GM19043 (cell line): ENCODE results near the gene C5orf24.
"Not testable (repeated sequence)": the region's sequence is repeated elsewhere in the genome, so short reads cannot be mapped to it uniquely, and the experiment has no call there.

Experiments used
- ATAC-seq: cut with Tn5 transposase; IDR thresholded peaks from one replicate; pipeline ENCODE4 v1.9.1; 2021; ENCODE audit warnings: low read depth; ENCODE audit not compliant: unreplicated experiment

C5orf24 gene

GRCh38 chr5:134851307-134851923 is 5.6 kb downstream of the C5orf24 start:
- ATAC-seq: no peak

GRCh38 chr5:134856465-134856864 is 10.7 kb downstream of the C5orf24 start:
- not testable (repeated sequence) for ATAC-seq

DNA sequence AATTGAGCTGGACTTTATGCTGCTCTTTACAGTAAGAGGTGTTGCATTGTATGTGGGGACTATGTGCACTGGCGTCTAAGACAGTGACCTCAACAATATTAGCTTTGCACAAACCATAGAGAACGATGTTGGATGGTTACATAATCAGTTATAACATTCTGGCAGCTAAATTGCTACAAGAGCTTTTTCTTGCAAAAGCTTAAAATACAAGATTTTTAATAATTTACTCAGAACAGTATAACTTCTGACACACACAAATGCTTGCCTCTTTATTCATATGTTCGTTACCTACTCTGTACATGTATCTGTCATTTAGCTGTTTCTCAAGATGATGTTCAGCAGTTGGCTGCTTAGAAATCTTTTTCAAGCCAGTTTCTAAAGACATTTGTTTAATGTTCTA is 11.6 kb downstream of the C5orf24 start:
- no peak for ATAC-seq

DNA sequence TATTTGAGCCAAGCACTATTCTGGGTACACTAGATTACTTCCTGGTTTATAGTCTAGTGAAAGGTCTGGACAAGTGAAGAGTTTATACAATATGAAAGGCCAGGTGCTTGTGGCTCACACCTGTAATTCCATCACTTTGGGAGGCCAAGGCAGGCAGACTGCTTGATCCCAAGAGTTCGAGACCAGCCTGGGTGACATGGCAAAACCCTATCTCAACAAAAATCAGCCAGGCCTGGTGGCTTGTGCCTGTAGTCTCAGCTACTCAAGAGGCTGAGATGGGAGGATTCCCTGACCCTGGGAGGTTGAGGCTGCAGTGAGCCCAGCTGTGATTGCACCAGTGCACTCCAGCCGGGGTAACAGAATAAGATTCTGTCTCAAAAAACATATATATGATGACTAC is 18.9 kb downstream of the C5orf24 start:
- no peak for ATAC-seq

GRCh38 chr5:134873494-134873893 is 27.7 kb downstream of the C5orf24 start:
- no peak for ATAC-seq

DNA sequence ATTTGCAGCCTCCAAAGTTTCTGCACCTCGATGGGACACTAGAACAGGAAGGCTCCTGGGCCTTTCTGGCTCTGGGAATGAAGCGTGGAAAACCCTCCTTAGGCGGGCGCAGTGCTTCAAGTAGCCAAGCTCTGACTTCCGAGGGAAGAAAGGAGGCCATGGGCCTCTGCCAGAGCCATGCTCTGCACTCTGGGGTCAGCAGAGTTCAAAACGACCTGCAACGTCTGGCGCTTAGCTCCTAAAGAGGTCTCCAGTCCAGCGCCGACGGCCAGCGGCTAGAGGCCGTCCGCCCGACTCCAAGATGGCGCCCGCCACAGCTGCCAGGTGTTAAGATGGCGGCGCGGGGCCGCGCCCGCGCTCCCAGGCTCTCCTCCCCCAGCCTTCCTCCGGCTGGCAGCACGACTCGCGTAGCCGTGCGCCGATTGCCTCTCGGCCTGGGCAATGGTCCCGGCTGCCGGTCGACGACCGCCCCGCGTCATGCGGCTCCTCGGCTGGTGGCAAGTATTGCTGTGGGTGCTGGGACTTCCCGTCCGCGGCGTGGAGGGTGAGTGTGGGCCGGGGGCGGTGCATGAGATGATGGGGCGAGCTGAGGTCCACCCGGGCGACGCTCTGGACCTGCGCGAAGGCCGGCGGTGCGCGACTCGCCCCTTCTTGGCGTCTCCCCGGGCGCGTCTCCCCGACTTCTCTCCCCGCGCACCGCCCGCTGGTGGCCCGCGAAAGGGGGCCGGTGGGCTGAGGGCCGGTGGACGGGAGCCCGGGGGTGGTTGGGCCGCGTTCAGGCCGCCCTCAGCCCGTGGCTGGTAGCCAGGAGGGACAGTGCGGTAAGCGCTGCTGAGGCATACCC is 28.4 kb downstream of the C5orf24 start, which contains the start of gene TXNDC15:
TXNDC15 (plus strand) TSS at position 385 of the 844 bp plus-strand sequence; CDS start at position 442, 57 bp downstream.
- ATAC-seq: peak; percentile 73

- ATAC-seq: peak; percentile 27
Observed at GRCh38 chr5:134874831-134875655, 29.3 kb downstream of the C5orf24 start.

GRCh38 chr5:134877159-134877558 is 31.4 kb downstream of the C5orf24 start:
- peak; percentile 37 for ATAC-seq

GRCh38 chr5:134878403-134878802 is 32.6 kb downstream of the C5orf24 start:
- ATAC-seq: no peak

DNA sequence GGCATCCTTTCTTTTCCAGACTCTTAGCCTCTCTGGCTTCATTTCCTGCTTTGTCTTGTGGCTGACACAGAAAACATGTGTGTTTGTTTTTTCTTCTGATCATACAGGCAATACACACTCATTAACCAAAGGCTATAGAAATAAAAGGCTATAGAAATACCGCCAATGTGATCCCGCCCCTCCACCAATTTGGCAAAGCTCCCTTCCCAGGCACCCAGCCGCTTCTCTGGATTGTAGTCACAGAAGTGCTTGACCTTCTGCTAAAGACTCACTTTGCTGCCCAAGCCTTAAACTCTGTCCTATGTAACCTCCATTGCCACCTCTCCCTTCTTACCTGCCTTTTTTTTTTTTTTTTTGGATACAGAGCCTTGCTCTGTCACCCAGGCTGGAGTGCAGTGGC is 33.7 kb downstream of the C5orf24 start:
- no peak for ATAC-seq

DNA sequence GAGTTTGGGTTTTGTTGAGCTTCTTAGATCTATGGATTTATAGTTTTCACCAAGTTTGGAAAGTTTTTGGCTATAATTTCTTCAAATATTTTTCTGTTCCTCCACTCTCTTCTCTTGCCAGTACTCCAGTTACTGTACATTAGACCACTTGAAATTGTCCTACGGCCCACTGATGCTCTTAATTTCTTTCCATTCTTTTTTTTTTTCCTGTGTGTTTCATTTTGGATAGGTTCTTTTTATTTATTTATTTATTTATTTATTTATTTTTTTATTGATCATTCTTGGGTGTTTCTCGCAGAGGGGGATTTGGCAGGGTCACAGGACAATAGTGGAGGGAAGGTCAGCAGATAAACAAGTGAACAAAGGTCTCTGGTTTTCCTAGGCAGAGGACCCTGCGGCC is 35.2 kb downstream of the C5orf24 start:
- not testable (repeated sequence) for ATAC-seq

GRCh38 chr5:134881711-134882110 is 35.9 kb downstream of the C5orf24 start:
- ATAC-seq: not testable (repeated sequence)

- no peak for ATAC-seq
Observed at GRCh38 chr5:134887593-134888159, 41.9 kb downstream of the C5orf24 start.

- no peak for ATAC-seq
Observed at GRCh38 chr5:134889335-134889734, 43.6 kb downstream of the C5orf24 start.

DNA sequence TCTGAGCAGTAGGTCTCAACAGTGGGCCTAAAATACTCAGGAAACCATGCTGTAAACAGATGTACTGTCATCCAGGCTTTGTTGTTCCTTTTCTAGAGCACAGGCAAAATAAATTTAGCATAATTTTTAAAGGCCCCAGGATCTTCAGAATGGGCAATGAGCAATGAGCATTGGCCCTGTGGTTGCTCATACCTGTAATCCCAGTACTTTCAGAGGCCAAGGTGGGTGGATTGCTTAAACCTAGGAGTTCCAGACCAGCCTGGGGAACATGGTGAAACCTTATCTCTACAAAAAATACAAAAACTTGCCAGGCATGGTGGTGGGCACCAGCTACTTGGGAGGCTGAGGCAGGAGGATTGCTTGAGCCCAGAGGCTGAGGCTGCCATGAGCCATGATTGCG is 45.7 kb downstream of the C5orf24 start:
- ATAC-seq: no peak

DNA sequence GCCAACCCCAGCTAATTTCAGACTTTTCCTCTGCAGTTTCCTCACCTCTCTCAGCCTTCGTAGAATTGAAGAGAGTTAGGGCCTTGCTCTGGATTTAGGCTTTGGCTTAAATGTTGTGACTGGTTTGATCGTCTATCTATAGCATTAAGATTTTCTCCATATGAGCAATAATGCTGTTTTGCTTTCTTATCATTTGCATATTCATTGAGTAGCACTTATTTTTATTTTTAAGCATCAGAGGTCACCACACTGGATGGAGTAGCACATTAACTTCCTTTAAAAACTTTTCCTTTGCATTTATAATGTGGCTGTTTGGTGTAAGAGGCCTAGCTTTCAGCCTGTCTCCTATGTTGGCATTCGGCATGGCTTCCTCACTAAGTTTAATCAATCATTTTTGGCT is 46.5 kb downstream of the C5orf24 start:
- no peak for ATAC-seq

- no peak for ATAC-seq
Observed at GRCh38 chr5:134892926-134893325, 47.2 kb downstream of the C5orf24 start.

- ATAC-seq: no peak
Observed at GRCh38 chr5:134893748-134894505, 48.2 kb downstream of the C5orf24 start.

GRCh38 chr5:134902071-134902801 is 56.5 kb downstream of the C5orf24 start:
- peak; percentile 26 for ATAC-seq
